Measurements from ENCODE around the gene ZKSCAN5. TPM values are rescaled to one million over a fixed set of nuclear protein-coding genes. Genes with fewer than 3 reads are reported as not detected.
"Not testable (repeated sequence)": the region's sequence is repeated elsewhere in the genome, so short reads cannot be mapped to it uniquely, and the experiment has no call there.

ZKSCAN5 gene
- polyA plus RNA-seq, 1 donor (not counting 4 experiments of a cell fraction or from before 2014, with no cell fraction given), result 8.4 TPM

DNA sequence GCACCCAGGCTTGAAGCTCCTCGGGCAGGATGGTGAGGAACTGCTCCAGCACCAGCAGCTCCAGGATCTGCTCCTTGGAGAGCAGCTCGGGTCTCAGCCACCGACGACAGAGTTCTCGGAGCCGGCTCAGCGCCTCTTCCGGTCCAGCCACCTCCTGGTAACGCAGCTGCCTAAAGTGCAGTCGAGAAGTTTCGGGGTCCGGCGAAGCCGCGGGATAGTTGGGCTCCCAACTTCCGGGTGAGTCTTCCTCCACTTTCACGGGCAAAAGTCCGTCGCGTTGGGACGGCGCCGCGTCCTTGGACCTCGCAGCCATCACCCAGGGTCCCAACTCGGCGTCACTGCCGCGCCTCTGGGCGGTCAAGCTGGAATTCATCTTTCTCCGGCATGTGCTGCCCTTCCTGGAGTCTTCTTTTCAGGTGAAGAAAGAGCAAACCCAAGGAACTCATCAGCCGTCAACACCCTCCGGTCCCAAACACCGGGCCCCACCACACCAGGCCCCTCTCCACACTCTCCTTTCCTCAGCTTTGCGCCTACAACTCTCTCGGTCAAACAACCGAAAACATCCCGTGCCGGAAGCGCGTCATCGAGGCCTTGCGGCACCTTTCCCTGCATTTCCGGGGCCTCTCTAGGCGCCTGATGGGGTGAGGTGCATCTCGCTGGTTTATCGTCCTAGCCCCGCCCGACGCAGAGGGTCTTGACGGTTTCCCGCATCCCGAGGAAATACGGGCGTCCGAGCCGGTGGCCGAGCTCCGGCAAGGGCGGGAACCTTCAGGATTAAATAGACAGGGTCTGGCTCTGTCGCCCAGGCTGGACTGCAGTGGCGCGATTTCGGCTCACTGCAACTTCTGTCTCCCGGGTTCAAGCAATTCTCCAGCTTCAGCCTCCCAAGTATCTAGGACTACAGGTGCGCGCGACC is 4.5 kb upstream of the ZKSCAN5 start, which contains the start of gene ZNF394:
Gene ZNF394, minus strand, starts transcription at position 561 of the 916 bp plus-strand sequence. Its CDS starts 188 bp downstream, at position 373.
- Histone ChIP-seq H3K9me1 (ENCODE audit: control insufficient read depth, extremely low read depth, insufficient read depth, low read length) (no peaks in the 10 kb centered on the region), H3K27ac (ENCODE audit: control insufficient read depth, insufficient read depth, low read length) (peak within 1 kb of the TSS; percentile 80), H3K9ac (ENCODE audit: control insufficient read depth, extremely low read depth, insufficient read depth, low read length) (peak within 1 kb of the TSS; percentile 90), H4K20me1 (ENCODE audit: control insufficient read depth, extremely low read depth, insufficient read depth, low read length) (peaks cover 4% of the 10 kb centered on the region), H2AFZ (ENCODE audit: control insufficient read depth, low read length) (peak within 1 kb of the TSS; percentile 82), H3K4me1 (ENCODE audit: control insufficient read depth, extremely low read depth, insufficient read depth, low read length) (peaks cover 19% of the 10 kb centered on the region), H3K27me3 (ENCODE audit: control insufficient read depth, extremely low read depth, insufficient read depth, low read length) (no peaks in the 10 kb centered on the region), H3K4me3 (ENCODE audit: control insufficient read depth in 2 of 3, extremely low read depth in 1 of 3, insufficient read depth in 2 of 3, low read depth in 1 of 3, low read length in 3 of 3) (peak within 1 kb of the TSS; percentile 80 to 99 (median 94)), H3K36me3 (ENCODE audit: control insufficient read depth in 2 of 2, extremely low read depth in 1 of 2, insufficient read depth in 2 of 2, low read length in 2 of 2) (peaks cover 2 to 3% of the 10 kb centered on the region in 2 experiments), H3K4me2 (ENCODE audit: control insufficient read depth, extremely low read depth, insufficient read depth, low read depth, low read length) (peak within 1 kb of the TSS; percentile 89), H3K79me2 (ENCODE audit: control insufficient read depth, insufficient read depth, low read length) (peaks cover 53% of the 10 kb centered on the region), H3K9me3 (ENCODE audit: control insufficient read depth, low read depth, low read length) (no peaks in the 10 kb centered on the region)
- no peak for FAIRE-seq
- no peak for TF ChIP-seq EZH2 (IDR thresholded peaks at IDR 0.05; ENCODE audit: low read length)
- TF ChIP-seq, protein P1, sequence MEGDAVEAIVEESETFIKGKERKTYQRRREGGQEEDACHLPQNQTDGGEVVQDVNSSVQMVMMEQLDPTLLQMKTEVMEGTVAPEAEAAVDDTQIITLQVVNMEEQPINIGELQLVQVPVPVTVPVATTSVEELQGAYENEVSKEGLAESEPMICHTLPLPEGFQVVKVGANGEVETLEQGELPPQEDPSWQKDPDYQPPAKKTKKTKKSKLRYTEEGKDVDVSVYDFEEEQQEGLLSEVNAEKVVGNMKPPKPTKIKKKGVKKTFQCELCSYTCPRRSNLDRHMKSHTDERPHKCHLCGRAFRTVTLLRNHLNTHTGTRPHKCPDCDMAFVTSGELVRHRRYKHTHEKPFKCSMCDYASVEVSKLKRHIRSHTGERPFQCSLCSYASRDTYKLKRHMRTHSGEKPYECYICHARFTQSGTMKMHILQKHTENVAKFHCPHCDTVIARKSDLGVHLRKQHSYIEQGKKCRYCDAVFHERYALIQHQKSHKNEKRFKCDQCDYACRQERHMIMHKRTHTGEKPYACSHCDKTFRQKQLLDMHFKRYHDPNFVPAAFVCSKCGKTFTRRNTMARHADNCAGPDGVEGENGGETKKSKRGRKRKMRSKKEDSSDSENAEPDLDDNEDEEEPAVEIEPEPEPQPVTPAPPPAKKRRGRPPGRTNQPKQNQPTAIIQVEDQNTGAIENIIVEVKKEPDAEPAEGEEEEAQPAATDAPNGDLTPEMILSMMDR (optimal IDR thresholded peaks at IDR 0.05 in 1 of 3, IDR thresholded peaks at IDR 0.05 in 1 of 3, conservative IDR thresholded peaks at IDR 0.05 in 1 of 3; ENCODE audit: extremely low read depth in 1 of 3, insufficient read depth in 2 of 3, low read length in 3 of 3), result peak in 1 of 3 experiments; percentile 11
- dilution Hi-C loops (cut with MboI; ENCODE audit: extremely low pct_ligation_motif_present, low sequenced_read_pairs), result no loop called here
- no peak for DNase-seq (ENCODE audit: low read depth, low spot score)

DNA sequence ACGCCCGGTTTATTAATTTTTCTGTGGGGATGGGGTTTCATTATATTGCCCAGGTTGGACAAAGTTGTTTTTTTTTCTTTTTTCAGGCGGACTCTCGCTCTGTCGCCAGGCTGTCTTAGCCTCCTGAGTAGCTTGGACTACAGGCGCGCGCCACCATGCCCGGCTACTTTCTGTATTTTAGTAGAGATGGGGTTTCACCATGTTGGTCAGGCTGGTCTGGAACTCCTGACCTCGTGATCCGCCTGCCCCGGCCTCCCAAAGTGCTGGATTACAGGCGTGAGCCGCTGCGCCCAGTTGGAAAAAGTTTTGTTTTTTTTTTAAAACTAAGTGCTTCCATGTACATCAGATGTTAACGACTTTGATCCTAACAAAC is 3.8 kb upstream of the ZKSCAN5 start:
- Histone ChIP-seq H3K9me1 (ENCODE audit: control insufficient read depth, extremely low read depth, insufficient read depth, low read length) (no peaks in the 10 kb centered on the region), H3K9ac (ENCODE audit: control insufficient read depth, extremely low read depth, insufficient read depth, low read length) (peak overlapping the region; percentile 90), H4K20me1 (ENCODE audit: control insufficient read depth, extremely low read depth, insufficient read depth, low read length) (peaks cover 4% of the 10 kb centered on the region), H2AFZ (ENCODE audit: control insufficient read depth, low read length) (peak overlapping the region; percentile 82), H3K27me3 (ENCODE audit: control insufficient read depth, extremely low read depth, insufficient read depth, low read length) (no peaks in the 10 kb centered on the region), H3K4me3 (ENCODE audit: control insufficient read depth in 2 of 3, extremely low read depth in 1 of 3, insufficient read depth in 2 of 3, low read depth in 1 of 3, low read length in 3 of 3) (peak overlapping the region; percentile 80 to 99 (median 94)), H3K27ac (ENCODE audit: control insufficient read depth, insufficient read depth, low read length) (peak overlapping the region; percentile 80), H3K79me2 (ENCODE audit: control insufficient read depth, insufficient read depth, low read length) (peaks cover 54% of the 10 kb centered on the region), H3K9me3 (ENCODE audit: control insufficient read depth, low read depth, low read length) (no peaks in the 10 kb centered on the region), H3K4me1 (ENCODE audit: control insufficient read depth, extremely low read depth, insufficient read depth, low read length) (peaks cover 20% of the 10 kb centered on the region), H3K4me2 (ENCODE audit: control insufficient read depth, extremely low read depth, insufficient read depth, low read depth, low read length) (peak overlapping the region; percentile 89), H3K36me3 (ENCODE audit: control insufficient read depth in 2 of 2, extremely low read depth in 1 of 2, insufficient read depth in 2 of 2, low read length in 2 of 2) (peaks cover 2 to 3% of the 10 kb centered on the region in 2 experiments)
- DNase-seq (ENCODE audit: low read depth, low spot score) (no peak), FAIRE-seq (no peak)
- TF ChIP-seq EZH2 (IDR thresholded peaks at IDR 0.05; ENCODE audit: low read length), result no peak
- TF ChIP-seq, protein P1 (optimal IDR thresholded peaks at IDR 0.05 in 1 of 3, IDR thresholded peaks at IDR 0.05 in 1 of 3, conservative IDR thresholded peaks at IDR 0.05 in 1 of 3; ENCODE audit: extremely low read depth in 1 of 3, insufficient read depth in 2 of 3, low read length in 3 of 3), result no peak
- dilution Hi-C loops (cut with MboI; ENCODE audit: extremely low pct_ligation_motif_present, low sequenced_read_pairs), result no loop called here

DNA sequence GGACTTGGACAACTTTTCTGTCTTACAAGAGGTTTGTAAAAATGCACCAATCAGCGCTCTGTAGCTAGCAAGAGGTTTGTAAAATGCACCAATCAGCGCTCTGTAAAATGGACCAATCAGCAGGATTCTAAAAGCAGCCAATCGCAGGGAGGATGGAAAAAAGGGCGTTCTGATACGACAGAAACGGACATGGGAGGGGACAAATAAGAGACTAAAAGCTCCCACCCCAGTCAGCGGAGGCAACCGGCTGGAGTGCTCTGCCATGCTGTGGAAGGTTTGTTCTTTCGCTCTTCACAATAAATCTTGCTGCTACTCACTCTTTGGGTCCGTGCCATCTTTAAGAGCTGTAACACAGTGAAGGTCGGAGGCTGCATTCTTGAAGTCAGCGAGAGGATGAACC is 3.2 kb upstream of the ZKSCAN5 start:
- FAIRE-seq; H3K9me1 ChIP-seq (ENCODE audit: control insufficient read depth, extremely low read depth, insufficient read depth, low read length); DNase-seq (ENCODE audit: low read depth, low spot score); H2AFZ ChIP-seq (ENCODE audit: control insufficient read depth, low read length); H3K27ac ChIP-seq (ENCODE audit: control insufficient read depth, insufficient read depth, low read length); dilution Hi-C loops (cut with MboI; ENCODE audit: extremely low pct_ligation_motif_present, low sequenced_read_pairs); H3K36me3 ChIP-seq (ENCODE audit: control insufficient read depth in 2 of 2, extremely low read depth in 1 of 2, insufficient read depth in 2 of 2, low read length in 2 of 2); H4K20me1 ChIP-seq (ENCODE audit: control insufficient read depth, extremely low read depth, insufficient read depth, low read length); H3K27me3 ChIP-seq (ENCODE audit: control insufficient read depth, extremely low read depth, insufficient read depth, low read length); H3K9me3 ChIP-seq (ENCODE audit: control insufficient read depth, low read depth, low read length); H3K9ac ChIP-seq (ENCODE audit: control insufficient read depth, extremely low read depth, insufficient read depth, low read length): not testable (repeated sequence)
- H3K4me1 ChIP-seq (ENCODE audit: control insufficient read depth, extremely low read depth, insufficient read depth, low read length), result peaks cover 26% of the 10 kb centered on the region
- peak overlapping the region in 1 of 3 experiments; percentile 99 for H3K4me3 ChIP-seq (ENCODE audit: control insufficient read depth in 2 of 3, extremely low read depth in 1 of 3, insufficient read depth in 2 of 3, low read depth in 1 of 3, low read length in 3 of 3)
- peak overlapping the region; percentile 89 for H3K4me2 ChIP-seq (ENCODE audit: control insufficient read depth, extremely low read depth, insufficient read depth, low read depth, low read length)
- peaks cover 57% of the 10 kb centered on the region for H3K79me2 ChIP-seq (ENCODE audit: control insufficient read depth, insufficient read depth, low read length)
